HG03097 (cell line): Measurements from ENCODE around the gene FLYWCH1.

ENCODE experiments used
- ATAC-seq: cut with Tn5 transposase; IDR thresholded peaks from one replicate; pipeline ENCODE4 v1.9.1; 2021; ENCODE audit not compliant: unreplicated experiment, low FRiP score

The FLYWCH1 gene, protein sequence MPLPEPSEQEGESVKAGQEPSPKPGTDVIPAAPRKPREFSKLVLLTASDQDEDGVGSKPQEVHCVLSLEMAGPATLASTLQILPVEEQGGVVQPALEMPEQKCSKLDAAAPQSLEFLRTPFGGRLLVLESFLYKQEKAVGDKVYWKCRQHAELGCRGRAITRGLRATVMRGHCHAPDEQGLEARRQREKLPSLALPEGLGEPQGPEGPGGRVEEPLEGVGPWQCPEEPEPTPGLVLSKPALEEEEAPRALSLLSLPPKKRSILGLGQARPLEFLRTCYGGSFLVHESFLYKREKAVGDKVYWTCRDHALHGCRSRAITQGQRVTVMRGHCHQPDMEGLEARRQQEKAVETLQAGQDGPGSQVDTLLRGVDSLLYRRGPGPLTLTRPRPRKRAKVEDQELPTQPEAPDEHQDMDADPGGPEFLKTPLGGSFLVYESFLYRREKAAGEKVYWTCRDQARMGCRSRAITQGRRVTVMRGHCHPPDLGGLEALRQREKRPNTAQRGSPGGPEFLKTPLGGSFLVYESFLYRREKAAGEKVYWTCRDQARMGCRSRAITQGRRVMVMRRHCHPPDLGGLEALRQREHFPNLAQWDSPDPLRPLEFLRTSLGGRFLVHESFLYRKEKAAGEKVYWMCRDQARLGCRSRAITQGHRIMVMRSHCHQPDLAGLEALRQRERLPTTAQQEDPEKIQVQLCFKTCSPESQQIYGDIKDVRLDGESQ

DNA sequence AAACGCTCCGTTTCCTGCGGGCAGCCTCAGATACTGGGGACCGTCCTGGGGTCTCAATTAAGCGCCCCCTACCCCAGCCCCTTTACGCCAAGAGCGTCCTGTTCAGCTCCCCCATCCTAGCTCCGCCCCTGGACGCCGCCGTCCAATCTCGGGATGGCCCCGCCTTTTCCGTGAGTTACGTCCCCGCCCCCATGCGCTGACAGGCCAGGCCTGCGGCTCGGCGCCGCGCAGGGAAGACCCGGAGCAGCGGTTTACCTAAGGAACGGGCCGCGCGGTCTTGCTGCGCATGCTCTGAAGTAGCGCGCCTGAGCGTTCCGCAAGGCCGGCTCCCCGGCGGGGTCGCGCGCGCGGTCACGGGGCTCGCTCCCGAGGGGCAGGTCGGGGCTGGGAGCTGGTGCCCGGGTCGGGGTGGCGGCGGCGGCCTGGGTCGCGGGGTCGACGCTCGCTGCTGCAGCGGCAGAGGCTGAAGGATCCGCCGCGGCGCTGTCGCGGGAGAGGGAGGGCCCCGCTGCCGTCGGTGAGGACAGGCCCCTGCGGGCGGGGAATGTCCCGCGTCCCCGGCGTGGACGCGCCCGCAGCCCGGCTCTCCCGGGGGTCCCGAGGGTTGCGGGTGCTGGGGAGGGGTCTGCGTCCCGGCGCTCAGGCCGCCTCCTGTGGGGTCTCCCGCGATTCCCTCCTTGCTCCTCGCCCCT, at the start of gene FLYWCH1:
TSS of gene FLYWCH1 (plus strand) at position 294 of the 692 bp plus-strand sequence. CDS start 17,755 bp downstream, outside the sequence.
- peak; percentile 96 for ATAC-seq

DNA sequence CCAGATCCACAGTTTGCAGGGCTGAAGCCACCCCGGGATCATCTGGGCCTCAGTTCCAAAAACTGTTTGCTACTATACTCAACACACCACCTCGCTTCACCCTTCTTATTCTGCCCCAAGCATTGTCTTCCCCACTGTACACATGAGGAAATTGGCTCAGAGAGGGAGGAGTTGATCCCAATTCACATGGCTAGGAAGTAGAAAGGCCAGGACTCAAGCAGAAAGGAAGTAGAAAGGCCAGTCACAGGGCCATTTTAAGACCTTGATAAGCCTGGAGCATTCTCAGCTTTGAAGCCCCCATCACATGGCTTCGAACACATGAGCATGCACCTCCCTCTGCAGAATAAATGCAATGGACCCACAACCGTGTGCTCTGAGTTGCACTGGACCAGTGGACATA, 46.1 kb upstream of the FLYWCH1 start:
- ATAC-seq: no peak

DNA sequence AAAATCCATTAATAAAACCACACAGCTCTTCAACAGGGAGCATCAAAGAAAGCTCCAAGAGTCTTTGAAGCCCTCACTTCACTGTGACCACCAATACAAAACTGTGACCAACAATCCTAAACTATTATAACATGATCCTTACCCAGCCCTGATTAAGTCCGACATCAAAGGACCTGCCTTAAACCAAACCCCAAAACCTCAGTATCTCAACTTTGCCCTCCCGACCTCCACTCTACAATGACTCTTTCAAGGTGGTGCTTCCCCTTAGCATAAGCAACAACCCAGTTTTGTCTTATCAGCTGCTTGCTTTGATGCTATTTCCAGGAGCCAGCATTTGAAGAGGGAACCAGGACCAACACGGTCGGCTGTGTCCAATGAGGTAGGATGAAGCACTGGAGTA, 45.3 kb upstream of the FLYWCH1 start:
- ATAC-seq: no peak

DNA sequence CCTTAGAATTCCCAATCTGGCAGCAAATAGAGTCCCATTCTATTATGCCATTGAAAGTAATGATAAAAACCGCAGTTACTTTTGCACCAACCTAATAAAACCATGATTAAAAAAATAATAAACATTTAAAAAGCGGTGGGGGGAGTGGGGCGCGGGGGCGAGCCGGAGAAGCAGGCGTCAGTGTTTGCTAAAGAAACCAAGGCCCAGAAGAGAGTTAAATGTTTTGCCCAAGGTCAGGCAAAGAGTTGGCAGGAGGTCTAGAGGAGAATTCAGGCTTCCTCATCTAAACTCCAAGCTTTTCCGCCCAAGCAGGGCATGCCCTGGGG, 44.1 kb upstream of the FLYWCH1 start:
- no peak for ATAC-seq

DNA sequence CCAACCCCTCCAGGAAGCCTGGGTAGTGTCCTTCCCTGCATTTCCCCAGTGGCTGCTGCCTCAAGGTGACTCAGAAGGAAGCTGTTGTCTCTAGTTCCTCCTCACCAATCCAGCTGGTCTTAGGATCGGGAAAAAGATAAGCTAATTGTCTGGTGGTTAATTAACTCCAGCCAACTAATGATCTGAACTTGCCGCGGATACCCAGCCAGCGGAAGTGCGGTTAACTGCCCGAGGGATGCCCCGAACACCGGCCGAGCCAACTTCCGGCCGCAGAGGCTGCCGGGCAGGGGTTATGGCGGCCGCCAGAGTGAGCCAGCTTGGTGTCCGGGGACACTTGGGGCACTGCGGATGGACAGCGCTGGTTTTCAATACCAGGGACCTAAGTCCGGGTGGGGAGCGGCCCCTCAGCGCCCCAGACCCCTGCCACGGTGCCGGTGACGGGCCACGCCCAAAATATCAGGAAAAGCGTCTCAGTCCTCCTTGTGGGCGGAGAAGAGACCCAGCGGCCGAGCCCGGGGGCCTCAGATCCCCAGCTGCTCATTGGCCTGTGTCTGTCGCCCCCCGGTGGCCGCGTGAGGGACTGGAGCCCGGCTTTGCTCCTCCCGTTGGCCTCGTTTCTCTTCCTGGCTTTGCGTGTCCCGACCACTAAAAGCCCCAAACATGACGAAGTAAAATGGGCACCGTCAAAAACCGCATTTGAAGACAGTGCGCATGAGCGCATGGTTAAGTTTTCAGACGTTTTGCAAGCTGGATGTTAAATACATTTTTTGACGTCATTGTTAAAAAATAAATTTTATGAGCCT, 43.5 kb upstream of the FLYWCH1 start:
- ATAC-seq: peak; percentile 73

DNA sequence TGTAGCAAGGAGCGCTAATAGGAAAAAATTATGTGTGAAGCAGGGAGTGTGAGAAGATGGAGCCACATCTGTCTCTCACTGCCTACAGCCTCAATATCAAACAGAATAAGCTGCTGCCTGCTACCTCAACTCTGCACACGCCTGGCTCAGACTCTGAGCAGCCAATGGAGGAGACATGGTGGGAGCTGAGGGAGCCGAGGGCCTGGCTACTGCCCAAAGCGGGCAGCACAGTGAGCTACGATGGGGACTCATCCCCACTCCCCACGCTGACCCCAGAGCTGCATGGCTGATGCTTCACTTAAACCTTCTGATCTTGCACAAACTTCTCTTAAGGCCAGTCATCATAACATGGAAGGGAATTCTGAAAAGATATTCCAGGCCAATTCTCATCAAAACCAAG, 39.8 kb upstream of the FLYWCH1 start:
- no peak for ATAC-seq

DNA sequence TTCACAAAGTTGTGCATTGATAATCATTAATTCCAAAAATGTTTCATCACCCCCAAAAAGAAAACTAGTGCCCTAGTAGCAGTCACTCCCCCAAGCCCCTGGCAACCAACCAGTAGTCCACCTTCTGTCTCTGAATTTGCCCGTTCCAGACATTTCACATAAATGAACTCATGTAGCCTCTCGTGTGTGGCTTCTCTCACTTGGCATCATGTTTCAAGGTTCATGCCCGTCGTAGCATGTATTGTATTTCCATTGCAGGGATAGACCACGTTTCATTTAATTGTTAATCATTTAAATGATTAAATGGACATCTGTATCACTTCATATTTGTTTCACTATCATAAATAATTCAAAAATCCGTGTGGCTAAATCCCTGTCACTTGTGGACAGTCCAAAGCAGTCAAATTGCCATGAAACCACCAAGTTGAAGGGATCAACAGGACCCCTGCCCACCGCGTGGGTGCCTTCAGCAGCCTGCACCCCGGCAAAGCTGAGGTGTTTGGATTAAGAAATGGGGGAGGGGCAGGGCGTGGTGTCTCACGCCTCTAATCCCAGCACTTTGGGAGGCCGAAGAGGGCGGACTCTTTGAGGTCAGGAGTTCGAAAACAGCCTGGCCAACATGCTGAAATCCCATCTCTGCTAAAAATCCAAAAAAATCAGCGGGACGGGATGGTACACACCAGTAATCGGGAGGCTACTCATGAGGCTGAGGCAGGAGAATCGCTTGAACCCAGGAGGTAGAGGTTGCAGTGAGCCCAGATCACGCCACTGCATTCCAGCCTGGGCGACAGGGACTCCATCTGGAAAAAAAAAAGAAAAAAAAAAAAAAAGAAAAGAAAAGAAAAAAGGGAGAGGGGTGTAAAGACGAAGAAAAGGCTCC, 37.5 kb upstream of the FLYWCH1 start:
- ATAC-seq: no peak

DNA sequence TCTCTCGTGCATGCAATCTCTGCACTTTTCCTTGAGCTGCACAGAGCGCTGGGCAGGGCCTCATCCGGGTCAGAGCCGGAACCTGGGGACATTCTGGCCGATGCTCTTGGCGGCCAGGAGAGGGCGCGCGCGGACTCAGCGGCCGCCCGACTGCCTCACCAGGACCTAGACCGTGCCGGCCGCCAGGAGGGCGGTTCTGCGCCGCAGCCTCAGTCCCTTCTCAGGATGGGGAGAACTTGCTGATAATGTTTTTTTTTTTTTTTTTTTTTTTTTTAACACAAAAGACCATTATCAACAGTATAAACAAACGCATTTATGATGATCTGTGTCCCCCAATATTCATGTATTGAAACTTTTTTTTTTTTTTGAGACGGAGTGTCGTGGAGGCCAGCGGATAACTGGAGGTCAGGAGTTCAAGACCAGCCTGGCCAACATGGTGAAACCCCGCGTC, 36.8 kb upstream of the FLYWCH1 start:
- peak; percentile 57 for ATAC-seq

DNA sequence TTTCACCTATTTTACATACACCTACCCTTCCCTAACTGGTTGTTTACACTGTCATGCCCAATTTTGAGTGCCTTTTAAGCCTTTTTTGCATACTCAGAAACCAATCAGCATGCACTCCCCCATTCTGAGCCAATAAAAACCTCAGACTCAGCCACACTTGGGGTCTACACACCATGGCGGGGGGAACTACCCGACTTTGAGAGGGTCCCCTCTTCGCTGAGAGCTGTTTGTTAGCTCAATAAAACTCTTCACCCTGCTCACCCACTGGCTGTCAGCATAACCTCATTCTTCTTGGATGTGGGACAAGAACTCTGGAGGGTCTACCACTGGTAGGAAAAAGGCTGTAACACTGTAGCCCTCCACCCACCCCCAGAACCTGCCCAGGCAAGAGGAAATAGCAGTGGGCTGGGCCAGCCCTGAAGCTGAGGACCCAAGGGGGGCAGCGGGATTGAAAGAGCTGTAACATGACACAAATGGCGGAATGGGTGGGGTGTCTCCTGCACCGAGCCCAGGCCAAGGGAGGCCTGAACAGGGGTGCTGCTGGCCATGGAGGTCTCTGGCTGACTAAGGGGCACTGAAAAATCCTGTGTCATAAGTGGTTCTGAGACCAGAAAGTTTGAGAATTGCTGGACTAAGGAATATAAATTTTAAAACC, 31.8 kb upstream of the FLYWCH1 start:
- ATAC-seq: no peak

DNA sequence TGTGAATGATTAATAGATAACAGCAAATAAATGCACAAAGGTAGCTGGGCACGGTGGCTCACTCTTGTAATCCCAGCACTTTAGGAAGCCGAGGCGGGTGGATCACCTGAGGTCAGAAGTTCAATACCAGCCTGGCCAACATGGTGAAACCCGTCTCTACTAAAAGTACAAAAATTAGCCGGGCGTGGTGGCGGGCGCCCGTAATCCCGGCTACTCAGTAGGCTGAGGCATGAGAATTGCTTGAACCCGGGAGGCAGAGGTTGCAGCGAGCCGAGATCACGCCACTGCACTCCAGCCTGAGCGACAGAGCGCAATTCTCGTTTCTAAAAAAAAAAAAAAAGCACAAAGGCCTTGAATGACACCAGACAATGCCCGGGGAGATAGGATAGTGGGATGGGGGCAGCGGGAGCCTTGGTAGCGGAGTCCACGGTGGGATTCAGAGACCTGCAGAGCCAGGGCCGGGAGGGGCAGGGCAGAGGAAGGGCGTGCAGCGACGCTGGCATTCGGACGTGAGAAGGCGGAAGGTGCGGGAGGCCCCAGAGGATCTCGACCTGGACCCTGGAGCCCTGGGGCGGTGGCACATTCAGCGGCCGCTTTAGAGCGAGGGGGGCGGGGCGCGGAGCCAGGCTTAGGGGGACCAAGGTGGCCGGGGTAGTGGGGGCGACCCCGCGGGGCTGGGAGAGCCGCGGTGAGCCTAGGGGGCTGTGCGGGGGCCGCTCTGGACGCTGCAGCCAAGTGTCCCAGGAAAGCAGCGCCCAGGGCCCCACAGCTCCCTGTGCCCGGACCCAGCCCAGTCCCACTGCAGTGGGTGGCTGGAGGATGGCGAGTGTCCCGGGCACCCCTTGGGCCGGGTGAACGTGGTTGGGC, 29.7 kb upstream of the FLYWCH1 start:
- ATAC-seq: no peak

DNA sequence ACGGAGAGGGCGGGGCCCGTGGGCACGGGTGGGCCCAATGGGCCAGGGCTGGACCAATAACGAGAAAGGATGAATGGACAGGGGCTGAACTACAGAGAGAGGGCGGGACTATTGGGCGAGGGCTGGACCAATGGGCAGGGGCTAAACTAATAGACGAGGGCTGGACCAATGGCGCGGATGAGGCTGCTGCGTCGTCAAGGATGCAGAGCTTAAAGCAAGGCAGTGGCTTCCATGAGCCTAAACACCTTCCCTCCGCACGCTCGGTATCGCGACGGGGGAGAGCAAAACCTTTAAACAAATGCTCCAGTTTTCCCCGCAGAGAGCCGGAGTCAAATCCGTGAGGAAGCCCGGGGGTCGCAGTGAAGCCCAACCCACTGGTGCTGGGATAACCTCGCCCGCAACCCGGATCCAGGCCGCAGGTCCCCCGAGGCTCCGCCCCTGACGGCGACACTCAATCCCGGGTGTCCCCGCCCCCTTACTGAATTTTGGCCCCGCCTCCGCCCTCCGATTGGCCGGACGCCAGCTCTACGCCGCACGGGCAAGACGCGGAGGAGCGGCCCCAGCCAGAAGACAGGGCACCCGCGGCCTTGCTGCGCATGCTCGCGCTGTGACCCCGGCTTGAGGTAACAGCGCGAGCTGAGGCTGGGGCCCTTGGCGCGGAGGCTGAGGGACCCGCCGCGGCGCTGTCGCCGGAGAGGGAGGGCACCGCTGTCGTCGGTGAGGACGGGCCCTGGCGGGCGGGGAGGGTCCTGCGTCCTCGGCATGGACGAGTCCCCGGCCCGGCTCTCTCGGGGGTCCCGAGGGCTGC, 28.9 kb upstream of the FLYWCH1 start, which contains the start of gene FLYWCH2:
TSS of gene FLYWCH2 (plus strand) at position 566 of the 808 bp plus-strand sequence. CDS start 13,235 bp downstream, outside the sequence.
- ATAC-seq: peak; percentile 82

DNA sequence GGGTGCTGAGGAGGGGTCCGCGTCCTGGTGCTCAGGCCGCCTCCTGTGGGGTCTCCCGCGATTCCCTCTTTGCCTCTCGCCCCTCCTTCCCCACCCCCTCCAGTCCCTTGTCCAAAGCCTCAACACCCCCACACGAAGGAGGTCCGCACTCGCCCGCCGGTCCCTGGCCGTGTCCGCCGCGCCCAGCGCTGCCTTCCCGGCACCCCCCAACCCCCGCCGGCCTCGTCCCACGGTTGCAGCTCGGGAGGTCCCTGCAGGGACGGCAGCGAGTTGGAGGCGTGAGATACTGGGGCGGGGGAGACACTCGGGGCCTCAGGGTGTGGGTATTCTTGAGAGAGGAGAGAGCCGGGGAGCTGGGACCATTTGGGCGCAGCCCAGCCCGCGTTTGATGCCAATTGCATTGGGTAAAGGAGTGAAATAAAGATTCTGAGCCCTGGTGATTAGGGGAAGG, 28.2 kb upstream of the FLYWCH1 start:
- no peak for ATAC-seq

DNA sequence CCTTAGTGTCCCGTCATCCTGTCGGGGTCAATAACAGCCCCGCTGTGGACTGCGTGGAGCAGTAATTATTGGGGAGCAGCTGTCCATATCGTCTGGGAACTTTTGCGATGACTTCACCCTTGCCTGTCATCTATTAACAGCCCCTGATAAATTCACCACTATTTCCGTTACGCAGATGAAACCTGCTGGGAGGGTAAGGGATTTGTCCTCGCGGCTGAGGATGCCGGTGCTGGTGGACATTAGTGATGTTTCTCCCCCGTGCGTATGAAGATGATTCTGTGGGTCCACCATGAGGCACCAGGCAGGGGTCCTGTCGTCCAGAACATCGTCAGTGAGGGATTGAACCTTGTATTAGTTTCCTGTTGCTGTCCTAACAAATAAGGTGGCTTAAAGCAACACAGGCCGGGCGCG, 27.7 kb upstream of the FLYWCH1 start:
- no peak for ATAC-seq

DNA sequence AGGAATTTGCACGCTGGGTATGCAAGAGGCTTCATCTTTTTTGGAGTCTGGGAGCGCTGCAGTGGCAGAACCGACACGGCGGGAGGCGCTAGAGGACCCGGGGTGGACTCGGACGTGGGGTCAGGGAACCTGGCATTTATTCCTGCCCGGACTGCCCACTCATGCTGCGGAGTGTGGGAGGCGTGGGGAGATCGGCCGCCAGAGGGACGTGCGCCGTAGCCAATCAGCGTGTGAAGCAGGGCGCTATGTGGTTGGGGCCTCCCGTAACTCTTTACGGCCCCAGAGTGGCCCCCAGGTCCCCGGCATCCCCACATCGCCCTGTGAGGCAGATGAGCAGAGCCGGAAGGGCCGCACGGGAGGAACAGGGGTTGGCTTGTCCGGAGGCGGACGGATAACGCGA, 17.5 kb upstream of the FLYWCH1 start:
- ATAC-seq: no peak

DNA sequence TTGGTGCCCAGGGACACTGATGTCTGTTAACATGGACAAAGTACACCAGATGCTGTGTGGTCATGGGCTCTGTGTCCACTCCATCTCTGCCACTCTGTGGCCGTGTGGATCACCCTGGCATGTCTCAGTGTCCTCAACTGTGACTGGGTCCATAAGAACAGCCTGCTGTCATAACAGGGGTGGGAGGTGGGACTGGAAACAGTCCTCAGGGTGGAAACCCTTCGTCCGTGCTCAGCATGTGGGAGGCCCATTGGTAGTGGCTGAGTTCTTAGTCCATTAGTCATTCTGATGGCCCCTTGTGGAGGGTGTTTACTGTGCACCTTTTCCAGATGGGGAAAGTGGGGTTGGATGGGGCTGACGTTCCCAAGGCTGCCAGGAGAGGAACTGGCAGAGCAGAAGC, 15.9 kb upstream of the FLYWCH1 start:
- ATAC-seq: no peak

DNA sequence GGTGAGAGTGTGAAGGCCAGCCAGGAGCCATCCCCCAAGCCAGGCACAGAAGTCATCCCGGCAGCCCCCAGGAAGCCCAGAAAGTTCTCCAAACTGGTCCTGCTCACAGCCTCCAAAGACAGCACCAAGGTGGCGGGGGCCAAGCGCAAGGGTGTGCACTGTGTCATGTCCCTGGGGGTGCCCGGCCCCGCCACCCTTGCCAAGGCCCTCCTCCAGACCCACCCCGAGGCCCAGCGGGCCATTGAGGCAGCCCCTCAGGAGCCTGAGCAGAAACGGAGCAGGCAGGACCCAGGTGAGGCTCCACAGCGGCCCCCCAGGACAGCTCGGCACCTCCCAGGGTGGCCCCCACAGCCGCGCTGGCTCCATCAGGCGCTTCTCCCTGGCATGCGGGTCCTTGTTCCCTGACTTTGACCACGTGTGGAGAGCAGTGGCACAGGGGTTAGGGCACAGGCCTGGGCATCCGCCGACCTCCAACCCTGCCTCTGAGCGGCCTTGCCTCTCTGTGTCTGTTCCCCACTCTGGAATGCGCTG, 15.2 kb upstream of the FLYWCH1 start:
- ATAC-seq: no peak

DNA sequence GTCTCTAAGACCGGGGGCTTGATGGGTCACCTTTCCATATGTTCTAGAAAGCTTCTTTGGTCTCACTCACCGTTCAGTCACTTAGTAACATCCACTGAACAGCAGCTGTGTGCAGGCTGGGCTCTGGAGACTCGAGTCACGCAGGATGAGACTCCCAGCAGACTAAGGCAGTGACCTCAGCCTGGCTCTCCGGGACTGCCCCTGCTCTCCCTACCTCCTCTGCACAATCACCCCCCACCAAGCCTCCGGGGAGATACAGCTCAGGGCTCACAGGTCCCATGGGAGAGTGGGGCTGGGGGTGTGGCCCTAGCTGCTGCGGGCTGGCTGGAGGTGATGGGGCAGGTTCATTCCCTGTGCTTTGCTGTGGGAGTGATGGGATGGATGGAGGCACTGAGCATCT, 14.6 kb upstream of the FLYWCH1 start:
- ATAC-seq: no peak
